ENCODE measurements around the gene DCN.

Gene DCN

GRCh38 chr12:91188778-91189177 is 6.2 kb upstream of the DCN start:
- Histone ChIP-seq H3K27me3 (ENCODE audit: insufficient read depth, low read length) (no peaks in the 10 kb centered on the region), H2AFZ (ENCODE audit: low read length) (no peak overlapping the region), H3K36me3 (ENCODE audit: insufficient read depth, low read length) (no peaks in the 10 kb centered on the region), H3K4me2 (ENCODE audit: low read length) (no peak overlapping the region), H4K20me1 (ENCODE audit: insufficient read depth, low read length) (no peaks in the 10 kb centered on the region), H3K27ac (ENCODE audit: low read depth, low read length, poor library complexity, severe bottlenecking) (no peak overlapping the region), H3K79me2 (ENCODE audit: insufficient read depth, low read length) (no peaks in the 10 kb centered on the region), H3K9me3 (ENCODE audit: low read length) (no peaks in the 10 kb centered on the region), H3K9me2 (ENCODE audit: low read depth, low read length) (no peaks in the 10 kb centered on the region), H3K4me3 (ENCODE audit: low read depth, low read length, poor library complexity, severe bottlenecking) (no peak overlapping the region), H3F3A (ENCODE audit: insufficient read depth, low read length) (no peaks in the 10 kb centered on the region), H3K4me1 (ENCODE audit: insufficient read depth, low read length, severe bottlenecking) (no peaks in the 10 kb centered on the region), H3K9ac (ENCODE audit: low read length) (no peak overlapping the region)
- TF ChIP-seq, protein P1, sequence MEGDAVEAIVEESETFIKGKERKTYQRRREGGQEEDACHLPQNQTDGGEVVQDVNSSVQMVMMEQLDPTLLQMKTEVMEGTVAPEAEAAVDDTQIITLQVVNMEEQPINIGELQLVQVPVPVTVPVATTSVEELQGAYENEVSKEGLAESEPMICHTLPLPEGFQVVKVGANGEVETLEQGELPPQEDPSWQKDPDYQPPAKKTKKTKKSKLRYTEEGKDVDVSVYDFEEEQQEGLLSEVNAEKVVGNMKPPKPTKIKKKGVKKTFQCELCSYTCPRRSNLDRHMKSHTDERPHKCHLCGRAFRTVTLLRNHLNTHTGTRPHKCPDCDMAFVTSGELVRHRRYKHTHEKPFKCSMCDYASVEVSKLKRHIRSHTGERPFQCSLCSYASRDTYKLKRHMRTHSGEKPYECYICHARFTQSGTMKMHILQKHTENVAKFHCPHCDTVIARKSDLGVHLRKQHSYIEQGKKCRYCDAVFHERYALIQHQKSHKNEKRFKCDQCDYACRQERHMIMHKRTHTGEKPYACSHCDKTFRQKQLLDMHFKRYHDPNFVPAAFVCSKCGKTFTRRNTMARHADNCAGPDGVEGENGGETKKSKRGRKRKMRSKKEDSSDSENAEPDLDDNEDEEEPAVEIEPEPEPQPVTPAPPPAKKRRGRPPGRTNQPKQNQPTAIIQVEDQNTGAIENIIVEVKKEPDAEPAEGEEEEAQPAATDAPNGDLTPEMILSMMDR (IDR thresholded peaks at IDR 0.05; ENCODE audit: low read length): no peak
- TF ChIP-seq EZH2 (IDR thresholded peaks at IDR 0.05; ENCODE audit: borderline replicate concordance, low read length): no peak

DNA sequence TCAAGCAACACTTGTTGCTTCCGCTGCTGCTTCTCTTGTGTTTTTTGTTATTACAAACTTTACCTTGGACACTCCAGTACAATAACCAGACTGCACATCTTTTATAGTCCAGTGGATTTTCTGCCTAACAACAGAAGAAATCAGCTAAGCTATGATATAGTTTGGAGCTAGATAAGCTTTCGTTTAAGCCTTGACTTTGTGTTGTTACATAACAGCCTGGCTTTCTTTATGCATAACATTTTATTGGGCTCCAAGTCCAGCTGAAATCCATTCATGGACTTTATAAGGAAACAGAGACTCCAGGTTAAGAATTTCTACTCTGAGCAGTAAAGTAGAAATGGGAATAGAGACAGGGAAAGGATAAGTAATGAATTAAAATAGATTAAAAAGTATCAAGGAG is 3.5 kb upstream of the DCN start:
- Histone ChIP-seq H3F3A (ENCODE audit: insufficient read depth, low read length) (no peaks in the 10 kb centered on the region), H2AFZ (ENCODE audit: low read length) (no peak overlapping the region), H3K4me2 (ENCODE audit: low read length) (no peak overlapping the region), H3K36me3 (ENCODE audit: insufficient read depth, low read length) (no peaks in the 10 kb centered on the region), H3K9me2 (ENCODE audit: low read depth, low read length) (no peaks in the 10 kb centered on the region), H3K27ac (ENCODE audit: low read depth, low read length, poor library complexity, severe bottlenecking) (no peak overlapping the region), H4K20me1 (ENCODE audit: insufficient read depth, low read length) (no peaks in the 10 kb centered on the region), H3K79me2 (ENCODE audit: insufficient read depth, low read length) (no peaks in the 10 kb centered on the region), H3K4me1 (ENCODE audit: insufficient read depth, low read length, severe bottlenecking) (no peaks in the 10 kb centered on the region), H3K9ac (ENCODE audit: low read length) (no peak overlapping the region), H3K4me3 (ENCODE audit: low read depth, low read length, poor library complexity, severe bottlenecking) (no peak overlapping the region), H3K27me3 (ENCODE audit: insufficient read depth, low read length) (no peaks in the 10 kb centered on the region), H3K9me3 (ENCODE audit: low read length) (no peaks in the 10 kb centered on the region)
- TF ChIP-seq EZH2 (IDR thresholded peaks at IDR 0.05; ENCODE audit: borderline replicate concordance, low read length): no peak
- TF ChIP-seq, protein P1 (IDR thresholded peaks at IDR 0.05; ENCODE audit: low read length): no peak

GRCh38 chr12:91185421-91185820 is 2.8 kb upstream of the DCN start:
- H3K9me2 ChIP-seq (ENCODE audit: low read depth, low read length): no peaks in the 10 kb centered on the region
- no peak overlapping the region for H2AFZ ChIP-seq (ENCODE audit: low read length)
- H3F3A ChIP-seq (ENCODE audit: insufficient read depth, low read length): no peaks in the 10 kb centered on the region
- no peaks in the 10 kb centered on the region for H3K4me1 ChIP-seq (ENCODE audit: insufficient read depth, low read length, severe bottlenecking)
- H3K9me3 ChIP-seq (ENCODE audit: low read length): no peaks in the 10 kb centered on the region
- H3K27ac ChIP-seq (ENCODE audit: low read depth, low read length, poor library complexity, severe bottlenecking): no peak overlapping the region
- no peak for TF ChIP-seq EZH2 (IDR thresholded peaks at IDR 0.05; ENCODE audit: borderline replicate concordance, low read length)
- TF ChIP-seq, protein P1 (IDR thresholded peaks at IDR 0.05; ENCODE audit: low read length): no peak
- no peaks in the 10 kb centered on the region for H3K79me2 ChIP-seq (ENCODE audit: insufficient read depth, low read length)
- H3K36me3 ChIP-seq (ENCODE audit: insufficient read depth, low read length): no peaks in the 10 kb centered on the region
- H3K4me3 ChIP-seq (ENCODE audit: low read depth, low read length, poor library complexity, severe bottlenecking): no peak overlapping the region
- no peak overlapping the region for H3K9ac ChIP-seq (ENCODE audit: low read length)
- no peaks in the 10 kb centered on the region for H4K20me1 ChIP-seq (ENCODE audit: insufficient read depth, low read length)
- H3K4me2 ChIP-seq (ENCODE audit: low read length): no peak overlapping the region
- H3K27me3 ChIP-seq (ENCODE audit: insufficient read depth, low read length): no peaks in the 10 kb centered on the region
